ENCODE measurements around the gene P2RY12.

DNA sequence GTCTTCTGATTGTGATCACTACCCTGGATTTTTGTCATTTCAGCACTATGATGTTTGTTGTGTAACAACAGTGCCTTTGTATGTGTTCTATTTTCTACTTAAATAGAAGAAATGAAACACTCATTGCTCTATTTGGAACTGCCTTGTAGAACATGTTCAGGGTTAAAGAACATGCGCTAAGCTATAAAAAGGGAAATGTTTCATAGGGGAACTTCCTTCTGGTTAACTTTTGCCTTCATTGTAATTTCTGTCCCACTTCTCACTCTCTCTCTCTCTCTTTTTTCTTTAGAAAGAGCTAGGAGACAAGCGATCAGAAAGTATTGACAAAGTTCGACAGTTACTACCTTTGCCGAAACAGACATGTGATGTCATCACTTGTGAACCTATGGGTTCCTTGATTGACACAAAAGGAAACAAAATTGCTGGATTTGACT is at the start of gene P2RY12:
- TF ChIP-seq, protein P1, sequence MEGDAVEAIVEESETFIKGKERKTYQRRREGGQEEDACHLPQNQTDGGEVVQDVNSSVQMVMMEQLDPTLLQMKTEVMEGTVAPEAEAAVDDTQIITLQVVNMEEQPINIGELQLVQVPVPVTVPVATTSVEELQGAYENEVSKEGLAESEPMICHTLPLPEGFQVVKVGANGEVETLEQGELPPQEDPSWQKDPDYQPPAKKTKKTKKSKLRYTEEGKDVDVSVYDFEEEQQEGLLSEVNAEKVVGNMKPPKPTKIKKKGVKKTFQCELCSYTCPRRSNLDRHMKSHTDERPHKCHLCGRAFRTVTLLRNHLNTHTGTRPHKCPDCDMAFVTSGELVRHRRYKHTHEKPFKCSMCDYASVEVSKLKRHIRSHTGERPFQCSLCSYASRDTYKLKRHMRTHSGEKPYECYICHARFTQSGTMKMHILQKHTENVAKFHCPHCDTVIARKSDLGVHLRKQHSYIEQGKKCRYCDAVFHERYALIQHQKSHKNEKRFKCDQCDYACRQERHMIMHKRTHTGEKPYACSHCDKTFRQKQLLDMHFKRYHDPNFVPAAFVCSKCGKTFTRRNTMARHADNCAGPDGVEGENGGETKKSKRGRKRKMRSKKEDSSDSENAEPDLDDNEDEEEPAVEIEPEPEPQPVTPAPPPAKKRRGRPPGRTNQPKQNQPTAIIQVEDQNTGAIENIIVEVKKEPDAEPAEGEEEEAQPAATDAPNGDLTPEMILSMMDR (IDR thresholded peaks at IDR 0.05; ENCODE audit: control extremely low read depth in 1 of 3, insufficient read depth in 1 of 3, low read depth in 1 of 3, low read length in 3 of 3), result no peak
- TF ChIP-seq CHD2 (IDR thresholded peaks at IDR 0.05; ENCODE audit: low read length) (no peak), GABPA (IDR thresholded peaks at IDR 0.05; ENCODE audit: borderline replicate concordance, insufficient read depth, low read length) (no peak)

Data from H1 (cell line).